Stimulated activated CD4-positive, alpha-beta T cell treated with anti-CD3 and anti-CD28 coated beads, Interleukin-4, amount 100 ng/mL, for 1 hour (primary cell): ENCODE measurements around the gene CNOT6.

Source experiments
- DNase-seq: peaks from one replicate; pipeline ENCODE4 v3.0.0-alpha.2; 2020

CNOT6 gene

DNA sequence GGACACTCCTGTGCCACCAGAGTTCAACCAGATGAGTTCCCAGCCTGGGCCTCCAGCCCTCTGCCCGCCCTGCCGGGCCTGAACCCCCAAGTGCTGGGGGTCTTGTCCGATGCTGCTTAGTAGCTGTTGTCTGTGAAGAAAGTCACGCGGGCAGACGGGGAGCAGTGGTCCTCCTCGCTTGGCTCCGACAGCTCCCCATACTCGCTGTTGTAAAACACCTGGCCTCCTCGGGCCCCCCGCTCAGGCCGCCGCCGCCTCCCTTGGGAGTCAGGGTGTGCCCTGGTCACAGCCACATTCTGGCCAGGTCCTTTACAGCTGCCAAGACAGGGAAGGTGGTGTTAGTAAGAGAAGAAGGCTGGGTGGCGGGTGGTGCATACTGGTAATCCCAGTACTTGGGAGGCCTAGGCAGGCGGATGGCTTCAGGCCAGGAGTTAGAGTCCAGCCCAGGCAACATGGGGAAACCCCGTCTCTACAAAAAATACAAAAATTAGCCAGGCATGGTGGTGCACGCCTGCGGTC is 109.0 kb downstream of the CNOT6 start:
- DNase-seq, result no peak

DNA sequence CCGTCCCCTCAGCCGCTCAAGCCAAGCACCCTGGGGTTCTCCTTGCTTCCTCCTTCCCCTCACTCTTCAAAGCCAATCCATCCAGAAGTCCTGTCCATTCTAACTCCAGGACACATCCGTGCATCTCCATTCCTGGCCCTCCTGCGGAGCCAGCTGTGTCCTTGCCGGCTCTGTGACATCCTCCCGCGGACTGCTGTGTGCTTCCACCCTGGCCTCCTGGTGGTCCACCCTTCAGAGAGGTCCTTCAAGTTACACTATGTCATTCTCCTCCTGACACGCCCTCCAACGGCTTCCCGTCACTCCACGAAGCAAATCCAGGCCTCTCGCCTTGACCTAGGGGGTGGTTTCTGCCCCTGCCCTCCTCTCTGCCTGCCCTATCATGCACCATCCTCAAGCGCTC is 110.1 kb downstream of the CNOT6 start:
- DNase-seq, result no peak

DNA sequence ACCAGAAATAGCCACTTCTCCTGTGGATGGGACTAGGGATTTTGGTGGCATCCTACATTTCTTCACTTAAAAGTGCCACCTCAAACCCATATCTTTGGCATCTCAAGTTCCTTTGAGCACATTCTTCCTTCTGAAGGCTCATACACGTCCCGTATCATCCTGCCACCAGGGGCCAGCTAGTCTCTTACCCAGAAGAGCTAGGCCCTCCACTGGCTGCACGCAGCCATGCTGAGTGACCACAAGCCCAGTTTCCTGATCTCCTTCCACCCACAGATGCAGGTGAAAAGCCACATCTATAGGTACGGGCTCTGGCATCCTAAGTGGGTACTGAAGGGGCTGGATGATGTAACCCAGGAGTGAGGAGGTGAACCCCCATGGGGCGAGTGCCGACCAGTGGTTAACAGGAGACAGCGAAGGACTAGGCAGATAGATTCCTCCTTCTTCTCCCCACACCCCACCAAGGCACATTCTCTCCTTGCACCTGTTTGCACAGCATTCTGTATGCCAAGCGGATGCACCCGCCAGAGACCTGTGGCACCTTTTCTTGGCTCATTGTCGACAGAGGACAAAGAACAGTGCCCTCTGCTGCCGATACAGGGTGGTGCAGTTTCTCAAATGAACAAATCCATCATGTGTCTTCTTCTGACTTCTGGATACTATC is 111.5 kb downstream of the CNOT6 start:
- peak; percentile 63 for DNase-seq

DNA sequence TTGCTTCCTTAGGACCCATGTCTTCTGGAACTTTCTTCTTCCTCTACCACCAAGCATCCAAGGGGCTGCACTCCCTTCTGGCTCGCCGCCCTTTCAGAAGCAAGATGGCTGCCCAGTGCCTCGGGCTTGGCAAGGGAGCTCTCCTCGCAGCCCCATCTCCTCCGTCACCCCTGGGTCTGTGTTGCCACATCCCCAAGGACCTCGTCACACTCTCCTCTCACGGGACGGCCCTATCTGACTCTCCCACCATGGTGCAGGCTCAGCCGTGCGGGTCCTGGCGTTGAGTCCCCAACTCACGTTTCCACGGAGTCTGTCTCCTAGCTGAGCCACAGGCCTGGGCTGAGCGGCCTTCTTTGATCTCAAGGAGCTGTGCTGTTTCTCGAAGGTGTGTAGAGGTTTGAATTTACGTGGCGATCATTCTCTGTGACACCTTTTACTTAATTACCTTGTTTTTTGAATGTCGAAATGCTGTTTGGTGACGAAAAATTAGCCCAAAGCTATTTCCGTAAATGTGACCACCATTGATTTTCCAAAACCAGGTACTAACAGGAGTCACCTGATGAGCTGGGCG is 112.1 kb downstream of the CNOT6 start:
- no peak for DNase-seq

DNA sequence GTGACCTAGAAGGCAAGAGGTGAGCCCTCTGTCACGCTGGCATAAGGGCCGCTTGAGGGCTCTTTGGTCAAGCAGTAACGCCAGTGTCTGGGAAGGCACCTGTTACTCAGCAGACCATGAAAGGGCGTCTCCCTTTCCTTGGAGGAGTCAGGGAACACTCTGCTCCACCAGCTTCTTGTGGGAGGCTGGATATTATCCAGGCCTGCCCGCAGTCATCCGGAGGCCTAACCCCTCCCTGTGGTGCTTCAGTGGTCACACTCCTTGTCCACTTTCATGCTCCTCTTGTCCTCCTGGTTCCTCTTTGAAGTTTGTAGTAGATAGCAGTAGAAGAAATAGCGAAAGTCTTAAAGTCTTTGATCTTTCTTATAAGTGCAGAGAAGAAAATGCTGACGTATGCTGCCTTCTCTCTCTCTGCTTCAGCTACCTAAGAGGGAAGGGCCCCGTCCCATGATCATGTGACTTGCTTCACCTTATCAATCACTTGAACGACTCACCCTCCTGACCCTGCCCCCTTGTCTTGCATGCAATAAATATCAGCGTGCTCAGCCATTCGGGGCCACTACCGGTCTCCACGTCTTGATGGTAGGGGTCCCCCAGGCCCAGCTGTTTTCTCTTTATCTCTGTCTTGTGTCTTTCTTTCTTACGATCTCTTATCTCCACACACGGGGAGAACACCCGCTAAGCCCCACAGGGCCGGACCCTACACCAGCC is 113.8 kb downstream of the CNOT6 start:
- no peak for DNase-seq

DNA sequence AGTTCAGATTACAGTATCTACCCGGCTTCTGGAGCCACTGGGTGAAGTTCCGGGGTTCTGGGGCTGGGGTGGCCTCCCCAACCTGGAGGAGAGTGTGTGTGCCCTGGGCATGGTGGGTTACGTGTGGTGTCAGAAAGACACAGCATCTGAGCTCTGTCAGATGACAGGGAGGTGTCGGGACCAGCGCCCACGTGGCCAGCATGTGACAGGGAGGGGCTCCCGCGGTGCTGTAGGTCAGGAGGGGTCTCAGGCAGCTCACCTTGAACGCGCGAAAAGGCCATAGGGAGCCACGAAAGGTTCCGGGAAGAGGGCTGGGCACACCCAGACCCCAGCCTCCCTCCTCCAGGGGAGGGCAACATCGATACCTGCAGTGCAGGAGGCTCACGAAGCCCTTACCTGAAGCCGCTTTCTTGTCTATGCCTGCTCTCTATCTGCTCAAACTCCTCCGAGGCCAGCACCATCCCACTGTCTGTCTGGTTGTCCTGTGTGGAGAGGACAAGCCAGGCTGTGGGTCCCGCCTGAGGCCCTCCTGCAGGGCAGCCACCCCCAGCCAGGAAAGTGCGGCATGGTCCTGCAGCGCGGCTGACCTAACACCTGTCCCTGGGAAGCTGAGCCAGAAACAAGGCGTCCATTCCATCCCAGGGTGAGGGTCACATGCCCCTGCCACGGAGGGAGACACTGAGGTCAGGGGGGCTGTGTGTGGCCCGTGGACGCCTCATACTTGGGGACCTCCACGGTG is 114.6 kb downstream of the CNOT6 start:
- no peak for DNase-seq

DNA sequence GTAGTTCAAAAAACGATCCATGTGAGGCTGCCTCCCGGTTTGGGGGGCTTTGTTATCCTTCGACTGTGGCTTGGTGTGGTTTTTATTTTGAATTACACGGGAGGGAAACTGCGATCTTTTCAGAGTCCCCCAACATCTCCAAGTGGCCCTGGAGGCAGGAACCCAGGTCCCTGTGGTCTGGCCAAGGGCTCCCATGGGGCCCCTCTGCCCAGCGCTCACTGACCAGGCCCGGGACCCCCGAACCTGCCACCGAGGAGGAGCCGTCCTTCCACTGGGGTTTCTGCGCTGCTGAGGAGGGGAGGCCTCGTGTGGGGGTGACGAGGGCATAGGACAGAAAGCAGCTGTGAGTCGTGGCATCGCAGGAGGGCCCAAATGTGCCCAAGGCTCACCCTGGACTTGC is 115.2 kb downstream of the CNOT6 start:
- no peak for DNase-seq

DNA sequence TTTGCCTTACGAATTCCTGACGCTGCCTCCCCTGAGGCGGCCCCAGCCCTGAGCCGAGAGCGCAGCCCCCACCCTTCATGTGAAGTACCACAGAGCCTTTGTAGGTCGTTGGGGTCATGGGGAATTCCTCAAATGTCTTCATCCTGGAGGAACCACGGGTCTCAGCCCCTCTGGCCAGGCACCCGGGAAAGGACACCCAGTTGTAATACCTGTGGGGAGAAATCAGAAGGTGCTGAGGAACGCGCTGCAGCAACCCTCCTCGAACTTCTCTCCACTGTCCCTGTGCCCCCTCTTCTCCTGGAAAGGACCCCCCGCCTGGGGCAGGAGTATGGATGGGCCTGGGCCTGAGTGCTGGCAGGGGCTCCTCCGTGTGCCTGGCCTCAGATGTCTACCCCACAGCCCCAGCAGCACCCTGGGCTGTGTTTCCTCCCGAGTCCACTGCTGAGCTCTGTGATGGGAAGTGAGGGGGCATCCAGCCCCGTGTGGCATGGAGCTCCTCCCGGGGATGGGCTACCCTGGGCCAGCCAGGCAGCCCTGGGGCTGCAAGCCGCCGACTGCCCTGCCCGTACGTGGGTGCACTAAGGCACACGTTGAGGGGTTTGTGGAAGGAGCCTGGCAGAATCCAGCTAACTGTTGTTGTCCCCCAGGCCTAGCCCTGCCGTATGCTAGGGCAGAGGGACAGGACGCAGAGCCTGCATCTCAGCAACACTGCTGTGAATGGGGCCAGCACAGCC is 115.8 kb downstream of the CNOT6 start:
- no peak for DNase-seq

DNA sequence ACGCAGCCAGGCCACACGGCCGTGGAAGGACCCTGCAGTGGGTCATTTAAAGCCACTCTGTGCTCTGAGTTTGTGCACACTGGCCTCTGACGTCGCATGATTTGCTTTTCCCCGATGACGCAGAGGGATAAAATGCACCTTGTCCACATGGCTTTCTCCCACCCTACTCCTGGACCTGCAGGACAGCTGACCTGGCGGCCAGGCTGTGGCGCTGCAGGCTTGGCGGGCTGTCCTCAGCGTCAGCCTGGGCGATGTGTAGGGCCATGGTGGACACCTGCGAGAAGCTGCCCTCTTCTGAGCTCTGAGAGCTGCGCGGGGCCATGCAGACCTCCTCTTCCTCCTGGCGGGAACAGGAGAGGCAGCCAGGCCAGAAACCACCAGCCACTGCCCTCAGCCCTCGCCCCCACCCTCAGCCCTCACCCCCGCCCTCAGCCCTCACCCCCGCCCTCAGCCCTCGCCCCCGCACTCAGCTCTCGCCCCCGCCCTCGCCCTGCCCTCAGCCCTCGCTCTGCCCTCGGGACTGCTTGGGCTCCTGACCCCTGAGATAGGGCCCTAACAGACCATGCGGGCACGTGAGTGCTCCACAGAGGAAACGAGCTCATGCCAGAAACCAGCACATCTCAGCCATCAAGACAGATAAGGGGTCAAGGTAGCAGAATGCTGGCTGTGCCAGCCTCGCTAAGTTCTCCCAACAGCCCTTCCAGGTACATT is 117.1 kb downstream of the CNOT6 start:
- no peak for DNase-seq

DNA sequence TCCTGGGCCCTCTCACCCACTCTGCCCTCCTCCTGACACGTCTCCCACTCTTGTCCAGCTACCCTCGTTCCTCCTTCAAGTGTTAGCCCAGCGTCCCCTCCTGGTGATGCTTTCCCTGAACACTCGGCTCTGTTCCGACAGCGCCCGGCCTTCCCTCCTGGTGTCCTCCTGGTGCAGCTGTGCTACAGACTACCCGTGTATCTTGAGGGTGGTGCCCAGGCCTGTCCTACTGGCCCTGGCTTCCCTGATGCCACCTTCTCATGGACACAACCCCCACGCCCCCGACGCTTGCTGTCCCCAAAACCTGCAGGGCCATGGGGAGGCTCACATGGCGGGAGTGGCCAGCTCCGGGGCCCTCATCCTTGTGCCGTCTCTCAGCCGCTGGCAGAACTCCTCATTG is 118.5 kb downstream of the CNOT6 start:
- DNase-seq, result no peak

DNA sequence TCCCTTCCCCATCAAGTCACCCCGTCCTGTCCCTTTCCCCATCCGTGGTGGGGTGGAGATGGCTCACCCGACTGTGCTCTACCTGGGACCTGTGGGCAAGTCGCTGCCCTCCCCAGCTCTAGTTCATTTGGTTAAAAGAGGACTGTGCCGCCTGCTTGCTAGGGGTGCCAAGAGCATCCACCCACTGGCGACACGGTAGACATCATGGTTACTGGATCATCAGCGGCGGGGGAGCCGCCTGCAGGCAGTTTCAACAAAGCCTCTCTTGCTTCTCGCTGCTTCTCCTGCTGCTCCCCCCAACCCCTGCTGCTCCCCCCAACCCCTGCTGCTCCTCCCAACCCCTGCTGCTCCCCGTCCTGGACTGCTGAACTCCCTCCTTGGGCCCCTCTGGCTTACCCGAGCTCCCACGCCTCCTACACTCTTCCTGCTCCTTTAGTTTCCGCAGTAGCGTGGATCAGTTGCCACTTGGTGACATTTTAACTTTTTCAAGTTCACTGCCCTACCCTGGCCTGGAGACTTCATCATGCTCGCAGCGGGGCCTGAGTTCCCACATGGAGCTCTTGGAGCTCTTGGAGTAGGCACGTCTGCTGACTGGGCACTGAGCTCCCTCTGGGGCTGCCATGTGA is 119.1 kb downstream of the CNOT6 start:
- DNase-seq, result no peak

DNA sequence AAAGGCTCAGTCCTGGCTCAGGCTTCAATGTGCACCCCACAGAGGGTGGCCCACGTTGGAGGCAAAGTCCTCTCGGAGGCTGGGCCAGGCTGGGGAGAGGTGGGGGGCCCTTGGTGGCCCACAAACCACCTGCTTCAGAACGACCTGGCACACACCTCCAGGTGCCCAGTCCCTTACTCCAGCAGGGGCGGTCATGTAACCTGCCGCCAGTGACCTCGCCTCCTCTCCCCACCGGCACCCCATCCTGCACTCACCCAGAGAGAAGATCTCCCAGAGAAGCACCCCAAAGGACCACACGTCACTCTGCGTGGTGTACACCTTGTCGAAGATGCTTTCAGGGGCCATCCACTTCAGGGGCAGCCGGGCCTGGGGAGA is 119.6 kb downstream of the CNOT6 start:
- DNase-seq, result no peak

DNA sequence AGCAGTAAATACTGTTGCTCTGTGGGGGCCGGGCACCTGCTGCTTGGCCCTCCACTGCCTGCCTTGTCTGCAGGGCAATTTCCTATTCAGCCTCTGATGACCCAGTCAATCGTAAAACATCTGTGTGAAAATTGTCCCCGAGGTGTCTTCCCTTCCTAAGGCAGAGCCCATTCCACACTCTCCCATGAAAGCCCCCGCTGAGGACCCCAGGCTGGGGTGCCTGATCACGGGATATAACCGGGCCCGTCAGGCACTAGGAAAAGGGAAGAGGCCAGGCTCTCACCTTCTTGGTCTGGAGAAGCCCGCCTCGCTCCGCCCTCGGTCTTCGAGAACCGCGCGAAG is 124.3 kb downstream of the CNOT6 start:
- no peak for DNase-seq

DNA sequence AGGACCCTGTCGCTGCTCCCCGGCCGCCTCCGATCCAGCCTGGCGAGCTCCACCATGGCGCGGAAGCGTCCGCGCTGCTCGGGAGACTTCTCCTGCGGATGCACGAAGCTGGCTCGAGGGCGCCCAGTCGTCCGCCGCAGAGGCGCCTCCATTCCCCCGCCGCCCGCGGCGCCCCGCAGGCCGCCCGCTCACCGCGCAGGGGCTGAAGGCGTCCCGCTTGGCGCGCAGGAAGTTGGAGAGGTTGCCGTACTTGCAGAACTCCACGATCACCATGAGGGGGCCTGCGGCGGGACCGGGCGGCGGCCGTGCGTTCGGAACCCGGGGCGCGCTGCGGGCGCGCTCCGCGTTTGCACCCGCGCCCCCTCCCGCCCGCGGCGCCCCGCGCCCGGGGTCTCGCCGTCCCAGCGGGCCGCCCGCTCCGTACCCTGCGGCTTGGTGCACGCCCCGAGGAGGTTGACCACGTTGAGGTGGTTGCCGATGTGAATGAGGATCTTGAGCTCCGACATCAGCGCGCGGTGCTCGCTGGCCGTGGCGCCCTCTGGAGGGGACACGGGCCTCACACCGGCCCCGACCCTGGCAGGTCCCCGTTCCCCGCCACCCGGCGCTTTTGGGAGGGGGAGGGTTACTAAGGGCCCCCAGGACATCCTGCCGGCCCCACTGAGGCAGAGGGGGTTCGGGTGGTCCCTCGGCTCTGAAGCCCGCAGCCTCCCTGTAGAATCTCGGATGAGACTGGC is 124.8 kb downstream of the CNOT6 start:
- DNase-seq, result peak; percentile 48

DNA sequence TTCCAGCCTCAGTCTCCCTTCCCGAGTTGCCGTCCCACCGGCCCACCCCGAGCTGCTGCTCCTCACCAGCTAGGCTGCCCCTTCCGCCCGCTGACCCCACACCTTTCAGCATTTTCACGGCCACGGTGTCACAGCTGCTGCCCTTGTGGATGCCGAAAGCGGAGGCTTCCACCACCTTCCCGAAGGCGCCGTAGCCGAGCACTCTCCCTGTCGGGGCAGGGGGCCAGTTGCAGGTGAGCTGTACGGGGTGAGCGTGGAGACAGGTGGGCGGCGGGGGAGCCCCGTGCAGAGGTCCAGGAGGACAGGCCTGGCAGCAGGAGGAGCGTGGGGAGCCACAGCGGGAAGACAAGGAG is 125.4 kb downstream of the CNOT6 start:
- no peak for DNase-seq

DNA sequence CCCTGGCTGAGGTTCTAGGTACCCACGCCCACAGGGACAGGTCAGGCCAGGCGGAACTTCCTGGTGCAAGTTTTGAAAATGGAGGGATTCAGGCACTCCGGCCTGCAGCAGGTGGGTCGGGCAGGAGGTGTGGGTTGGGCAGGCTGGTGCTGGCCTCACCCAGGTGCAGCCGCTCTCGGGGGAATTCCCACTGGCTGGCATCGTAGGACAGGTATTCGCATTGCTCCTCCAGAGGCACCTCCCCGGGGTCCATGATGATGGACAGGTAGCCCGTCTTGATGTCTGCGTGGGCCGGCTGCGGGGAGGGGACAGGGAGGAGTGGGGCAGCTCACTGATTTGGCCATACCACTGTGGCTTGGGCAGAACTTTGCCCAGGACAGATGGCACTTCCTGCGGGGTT is 125.8 kb downstream of the CNOT6 start:
- DNase-seq, result no peak

DNA sequence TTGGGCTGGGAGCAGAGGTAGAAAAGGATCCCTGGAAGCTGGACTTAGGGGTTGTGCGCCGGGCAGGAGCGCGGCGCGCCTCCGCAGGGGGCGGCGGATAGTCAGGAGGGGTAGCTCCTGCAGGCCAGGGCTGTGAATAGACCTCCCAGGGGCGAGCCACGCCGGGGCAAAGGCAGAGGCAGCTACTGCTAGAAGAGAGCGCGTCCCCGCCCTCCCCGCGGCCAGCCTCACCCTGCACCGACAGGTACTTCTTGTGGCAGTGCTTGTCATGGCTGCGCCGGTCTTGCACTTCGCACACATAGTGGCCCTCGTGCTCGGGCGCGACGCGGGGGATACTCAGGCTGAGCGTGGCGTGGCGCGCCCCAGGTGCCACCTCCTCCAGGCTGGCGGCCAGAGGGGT is 127.1 kb downstream of the CNOT6 start:
- no peak for DNase-seq

DNA sequence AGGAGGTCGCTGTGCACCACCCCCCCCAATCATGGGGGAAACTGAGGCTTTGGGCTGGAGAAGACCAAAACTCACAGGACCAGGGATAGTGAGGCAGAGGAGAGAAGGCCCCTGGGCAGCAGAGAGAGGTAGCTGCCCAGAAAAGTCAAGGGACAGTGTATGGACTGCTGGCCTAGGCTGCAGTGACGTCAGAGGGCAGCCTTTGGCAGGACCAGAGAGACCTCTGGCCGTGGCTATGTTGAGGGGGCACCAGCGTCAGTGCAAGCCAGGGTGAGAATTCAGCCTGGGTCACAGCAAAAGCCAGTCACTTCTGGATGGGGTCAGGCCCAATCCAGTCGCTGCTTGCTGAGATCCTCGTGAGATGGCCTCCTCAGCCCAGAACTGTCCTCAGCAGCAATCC is 128.7 kb downstream of the CNOT6 start:
- DNase-seq, result no peak

DNA sequence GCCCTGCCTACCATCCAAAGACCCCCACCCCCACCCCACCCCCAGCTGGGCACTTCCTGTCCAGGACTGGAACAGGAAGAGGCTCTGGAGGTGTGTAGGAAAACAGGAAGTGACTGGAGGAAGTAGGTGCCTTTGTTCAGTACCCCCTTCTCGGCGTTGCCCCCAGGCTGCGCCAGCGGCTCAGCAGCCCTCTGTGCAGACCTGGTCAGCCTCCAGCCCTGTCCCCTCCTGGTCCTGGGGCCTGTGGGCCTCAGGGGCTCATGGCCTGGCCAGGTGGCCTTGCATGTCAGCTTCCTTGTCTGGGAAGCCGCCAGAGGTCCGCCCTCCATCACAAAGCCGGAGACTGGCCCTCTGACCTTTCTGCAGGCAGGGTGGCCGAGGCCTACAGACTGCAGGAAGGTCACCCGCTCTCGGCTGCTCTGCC is 129.2 kb downstream of the CNOT6 start:
- DNase-seq, result no peak

DNA sequence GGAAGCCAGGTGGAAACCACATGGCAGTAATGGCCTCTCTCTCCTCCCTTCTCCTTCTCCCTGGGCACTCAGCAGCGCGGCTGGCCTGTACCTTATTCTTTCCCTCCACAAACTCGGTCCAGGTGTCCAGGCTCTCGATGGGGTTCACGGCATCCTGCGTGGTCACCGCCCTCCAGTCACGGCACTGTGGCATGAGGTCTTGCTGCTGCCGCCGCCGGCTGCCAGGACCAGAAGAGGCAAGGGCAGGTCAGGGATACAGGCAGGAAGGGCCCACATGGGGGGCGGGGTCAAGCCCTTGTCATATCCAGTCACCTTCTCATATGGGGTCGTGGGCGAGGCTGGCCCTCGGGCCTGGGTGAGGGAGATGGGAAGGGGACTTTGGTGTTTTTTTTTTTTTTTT is 129.7 kb downstream of the CNOT6 start:
- DNase-seq, result no peak

DNA sequence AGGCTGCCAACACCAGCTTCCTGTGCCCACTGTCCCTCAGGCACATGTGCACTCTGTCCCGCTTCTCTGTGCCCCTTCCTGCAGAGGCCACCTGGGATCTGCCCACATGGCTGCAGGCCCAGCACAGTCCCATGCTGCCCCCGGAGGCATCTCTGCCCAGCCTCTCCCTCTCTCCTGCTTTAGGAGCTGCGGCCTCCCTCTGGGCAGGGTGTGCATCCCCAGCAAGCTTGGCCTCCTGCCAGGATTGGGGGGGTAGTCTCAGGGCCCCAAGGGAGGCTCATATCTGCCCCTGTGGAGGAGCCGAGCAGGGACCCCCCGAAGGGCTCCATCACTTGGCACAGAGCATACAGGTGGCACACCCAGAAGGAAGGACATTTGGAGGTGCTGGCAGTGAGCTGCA is 130.4 kb downstream of the CNOT6 start:
- DNase-seq, result no peak
